KOPT-K1 (cell line): Measurements from ENCODE around the gene UQCRH.
A peak's percentile ranks its signal among the peaks of the same experiment; 100 is the strongest.

Source experiments
- H3K27ac ChIP-seq: fragments of 200-600 bp; sonication (generic); 2 replicates; pipeline ENCODE4 v1.5.1; 2016; ENCODE audit warnings: antibody characterized with exemption, mild to moderate bottlenecking, low read depth, low read length; ENCODE audit not compliant: poor library complexity, severe bottlenecking
- H3K36me3 ChIP-seq: fragments of 200-600 bp; sonication (generic); 2 replicates; pipeline ENCODE4 v1.5.1; 2017; ENCODE audit warnings: antibody characterized with exemption, mild to moderate bottlenecking, low read length, moderate library complexity; ENCODE audit not compliant: insufficient read depth
- H3K9me3 ChIP-seq: fragments of 200-600 bp; sonication (generic); 2 replicates; pipeline ENCODE4 v1.5.1; 2017; ENCODE audit warnings: antibody characterized with exemption, low read length, mild to moderate bottlenecking; ENCODE audit not compliant: insufficient read depth, poor library complexity, severe bottlenecking

UQCRH gene

GRCh38 chr1:46285730-46286477 lies 17.6 kb upstream of the UQCRH start:
- Histone ChIP-seq H3K36me3 (peaks cover 79% of the 10 kb centered on the region), H3K27ac (peak overlapping the region; percentile 73)

GRCh38 chr1:46288485-46289133 lies 14.9 kb upstream of the UQCRH start:
- Histone ChIP-seq H3K27ac (no peak overlapping the region), H3K36me3 (peaks cover 70% of the 10 kb centered on the region)

More at GRCh38 chr1:46285730-46286477, 17.6 kb upstream of the UQCRH start:
- no peaks in the 10 kb centered on the region for H3K9me3 ChIP-seq

GRCh38 chr1:46289134-46289494 lies 14.4 kb upstream of the UQCRH start:
- H3K27ac ChIP-seq, result no peak overlapping the region

More at GRCh38 chr1:46288485-46289133, 14.9 kb upstream of the UQCRH start:
- no peaks in the 10 kb centered on the region for H3K9me3 ChIP-seq

GRCh38 chr1:46289976-46290375 lies 13.5 kb upstream of the UQCRH start:
- no peak overlapping the region for H3K27ac ChIP-seq
- peaks cover 70% of the 10 kb centered on the region for H3K36me3 ChIP-seq
- H3K9me3 ChIP-seq, result no peaks in the 10 kb centered on the region

More at GRCh38 chr1:46289134-46289494, 14.4 kb upstream of the UQCRH start:
- Histone ChIP-seq H3K36me3 (peaks cover 70% of the 10 kb centered on the region), H3K9me3 (no peaks in the 10 kb centered on the region)

- Histone ChIP-seq H3K9me3 (no peaks in the 10 kb centered on the region), H3K36me3 (peaks cover 74% of the 10 kb centered on the region), H3K27ac (no peak overlapping the region)
Measured at GRCh38 chr1:46295306-46295705, 8.2 kb upstream of the UQCRH start.

GRCh38 chr1:46298387-46298786 lies 5.1 kb upstream of the UQCRH start:
- Histone ChIP-seq H3K36me3 (peaks cover 53% of the 10 kb centered on the region), H3K9me3 (no peaks in the 10 kb centered on the region), H3K27ac (no peak overlapping the region)

- H3K36me3 ChIP-seq, result peaks cover 30% of the 10 kb centered on the region
- peak overlapping the region; percentile 91 for H3K27ac ChIP-seq
Measured at GRCh38 chr1:46300673-46301405, 2.7 kb upstream of the UQCRH start.

GRCh38 chr1:46301406-46301807 lies 2.1 kb upstream of the UQCRH start:
- Histone ChIP-seq H3K27ac (peak overlapping the region; percentile 91), H3K36me3 (peaks cover 30% of the 10 kb centered on the region), H3K9me3 (no peaks in the 10 kb centered on the region)

More at GRCh38 chr1:46300673-46301405, 2.7 kb upstream of the UQCRH start:
- no peaks in the 10 kb centered on the region for H3K9me3 ChIP-seq

GRCh38 chr1:46301808-46302640 lies 1.5 kb upstream of the UQCRH start:
- no peaks in the 10 kb centered on the region for H3K9me3 ChIP-seq
- peaks cover 30% of the 10 kb centered on the region for H3K36me3 ChIP-seq
- H3K27ac ChIP-seq, result peak overlapping the region; percentile 91

- Histone ChIP-seq H3K27ac (peak overlapping the region; percentile 91), H3K36me3 (peaks cover 30% of the 10 kb centered on the region), H3K9me3 (no peaks in the 10 kb centered on the region)
Measured at GRCh38 chr1:46302641-46303037, 859 bp upstream of the UQCRH start.

GRCh38 chr1:46303872-46304326 lies 401 bp downstream of the UQCRH start:
- peaks cover 32% of the 10 kb centered on the region for H3K36me3 ChIP-seq
- H3K27ac ChIP-seq, result peak overlapping the region; percentile 91
- H3K9me3 ChIP-seq, result no peaks in the 10 kb centered on the region

GRCh38 chr1:46306159-46306530 lies 2.6 kb downstream of the UQCRH start:
- Histone ChIP-seq H3K36me3 (peaks cover 53% of the 10 kb centered on the region), H3K9me3 (no peaks in the 10 kb centered on the region), H3K27ac (no peak overlapping the region)

GRCh38 chr1:46309401-46310159 lies 6.1 kb downstream of the UQCRH start:
- peaks cover 87% of the 10 kb centered on the region for H3K36me3 ChIP-seq
- H3K9me3 ChIP-seq, result no peaks in the 10 kb centered on the region
- no peak overlapping the region for H3K27ac ChIP-seq

- H3K9me3 ChIP-seq, result no peaks in the 10 kb centered on the region
- no peak overlapping the region for H3K27ac ChIP-seq
- peaks cover 93% of the 10 kb centered on the region for H3K36me3 ChIP-seq
Measured at GRCh38 chr1:46310321-46310720, 6.8 kb downstream of the UQCRH start.
